Esophagus squamous epithelium (tissue), 5 donors: ENCODE data around the gene RTN1. TPM values are rescaled to one million over a fixed set of nuclear protein-coding genes. Genes with fewer than 3 reads are reported as not detected.
"Not testable (repeated sequence)": the region's sequence is repeated elsewhere in the genome, so short reads cannot be mapped to it uniquely, and the experiment has no call there.

Source experiments
- DNase-seq: peaks from one replicate; lab custom pipeline; 2025; lab: John Stamatoyannopoulos, UW
- H3K27ac ChIP-seq, 4 donors: fragments of 200-600 bp; sonication (generic); one replicate each; pipeline ENCODE4 v1.5.1; 2016 to 2019; ENCODE audit warnings: mild to moderate bottlenecking in 1 of 4
- H3K27me3 ChIP-seq, 4 donors: fragments of 200-600 bp; sonication (generic); 1 replicate in 3 of 4; 2 replicates in 1 of 4; pipeline versions ENCODE4 v1.5.1 to v1.6.0; 2017 to 2021; ENCODE audit warnings: antibody characterized with exemption in 1 of 4
- H3K36me3 ChIP-seq, 3 donors: fragments of 200-600 bp; sonication (generic); one replicate each; pipeline ENCODE4 v1.5.1; 2016 to 2019
- H3K4me1 ChIP-seq, 3 donors: fragments of 200-600 bp; sonication (generic); one replicate each; pipeline ENCODE4 v1.5.1; 2017 to 2019
- H3K4me3 ChIP-seq, 4 donors: fragments of 200-600 bp; sonication (generic); 1 replicate in 3 of 4; 2 replicates in 1 of 4; pipeline ENCODE4 v1.5.1; 2016 to 2019; ENCODE audit warnings: mild to moderate bottlenecking in 2 of 4, moderate library complexity in 1 of 4
- H3K9me3 ChIP-seq, 3 donors: fragments of 200-600 bp; sonication (generic); one replicate each; pipeline ENCODE4 v1.5.1; 2016 to 2019
- CTCF ChIP-seq, 6 experiments: fragments of 450-650 bp in 4 of 6; fragments of 200-600 bp in 2 of 6; sonication (generic) in 2 of 6; IDR thresholded peaks; one replicate each; pipeline ENCODE4 v1.5.1; 2016 to 2019; ENCODE audit warnings: antibody characterized with exemption in 6 of 6, mild to moderate bottlenecking in 4 of 6, moderate library complexity in 4 of 6
- POLR2A ChIP-seq, 4 donors: fragments of 450-650 bp; IDR thresholded peaks; one replicate each; pipeline ENCODE4 v1.6.1; 2017; ENCODE audit warnings: antibody characterized with exemption in 4 of 4, mild to moderate bottlenecking in 4 of 4, moderate library complexity in 3 of 4
- WGBS, 2 donors: methylation state at CpG; one replicate each; pipeline ENCODE4 v1.1.5; 2018; 5-methylcytosine and 5-hydroxymethylcytosine counted together
- intact Hi-C: fragments of 100-400 bp; cut with DNase I; formaldehyde crosslinking; loops from one replicate; pipeline ENCODE4 v1.15.0; 2022
- total RNA-seq, 4 donors: library from RNA; depleted of rRNA; stranded (reverse); fragments of >200 nt; gene quantifications; one replicate each; pipeline ENCODE4 v1.1.0, GENCODE V29; 2016
- donor health status: DM: yes; HTN: yes; CAD: no.

The RTN1 gene
- total RNA-seq, 4 donors from 2014 or later = 0.15 to 2.3 (median 0.91) TPM

GRCh38 chr14:59675394-59675793 is 195.2 kb downstream of the RTN1 start:
- DNase-seq = no peak
- no peaks in the 10 kb centered on the region for H3K36me3 ChIP-seq
- no peaks in the 10 kb centered on the region for H3K9me3 ChIP-seq
- H3K4me3 ChIP-seq = no peak overlapping the region
- H3K27me3 ChIP-seq = no peaks in the 10 kb centered on the region
- H3K4me1 ChIP-seq = no peaks in the 10 kb centered on the region
- WGBS, 2 donors = 62 to 63% methylated on average over 1 of the region's 1 CpG
- intact Hi-C loops = no loop called here
- no peak overlapping the region for H3K27ac ChIP-seq
- no peak for TF ChIP-seq CTCF (IDR thresholded peaks at IDR 0.05)
- TF ChIP-seq POLR2A (IDR thresholded peaks at IDR 0.05) = no peak

DNA sequence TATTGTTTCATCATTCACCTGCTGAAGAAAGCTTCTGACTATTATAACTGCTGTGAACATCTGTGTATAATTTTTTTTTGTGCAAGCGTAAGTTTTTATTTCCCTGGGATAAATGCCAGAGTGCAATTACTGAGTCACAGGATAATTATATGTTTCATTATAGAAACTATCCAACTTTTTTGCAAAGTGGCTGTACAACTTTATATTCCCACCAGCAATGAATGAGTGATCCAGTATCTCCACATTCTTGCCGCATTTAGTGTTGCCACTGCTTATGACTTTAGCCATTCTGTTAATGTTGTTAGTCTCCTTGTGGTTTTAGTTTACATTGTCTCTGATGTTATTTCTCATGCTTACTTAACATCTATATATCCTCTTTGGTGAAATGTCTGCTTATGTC is 205.8 kb downstream of the RTN1 start:
- H3K27ac ChIP-seq = no peak overlapping the region
- TF ChIP-seq CTCF (IDR thresholded peaks at IDR 0.05) (no peak), POLR2A (IDR thresholded peaks at IDR 0.05) (no peak)
- no peaks in the 10 kb centered on the region for H3K4me1 ChIP-seq
- no peaks in the 10 kb centered on the region for H3K27me3 ChIP-seq
- 46 to 49% methylated on average over 2 of the region's 2 CpGs for WGBS, 2 donors
- DNase-seq = no peak
- H3K9me3 ChIP-seq = peaks cover 0 to 3% (median 0%) of the 10 kb centered on the region in 3 donors
- intact Hi-C loops = no loop called here
- H3K4me3 ChIP-seq = no peak overlapping the region
- H3K36me3 ChIP-seq = no peaks in the 10 kb centered on the region

DNA sequence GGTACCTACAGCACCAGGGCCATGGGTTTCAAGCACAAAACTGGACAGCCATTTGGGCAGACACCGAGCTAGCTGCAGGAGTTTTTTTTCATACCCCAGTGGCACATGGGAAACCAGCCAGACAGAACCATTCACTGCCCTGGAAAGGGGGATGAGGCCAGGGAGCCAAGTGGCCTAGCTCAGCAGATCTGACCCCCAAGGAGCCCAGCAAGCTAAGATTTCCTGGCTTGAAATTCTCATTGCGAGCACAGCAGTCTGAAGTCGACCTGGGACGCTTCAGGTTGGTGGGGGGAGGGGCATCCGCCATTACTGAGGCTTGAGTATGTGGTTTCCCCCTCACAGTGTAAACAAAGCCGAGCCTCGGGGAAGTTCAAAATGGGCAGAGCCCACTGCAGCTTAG is 212.8 kb downstream of the RTN1 start:
- 100% methylated on average over 1 of the region's 7 CpGs; no CpG with 5 or more reads in 1 of the 2 donors for WGBS, 2 donors
- Histone ChIP-seq H3K27ac (no peak overlapping the region), H3K4me3 (no peak overlapping the region), H3K27me3 (no peaks in the 10 kb centered on the region), H3K36me3 (no peaks in the 10 kb centered on the region), H3K9me3 (peaks cover 0 to 12% (median 9%) of the 10 kb centered on the region in 3 donors), H3K4me1 (no peaks in the 10 kb centered on the region)
- no peak for DNase-seq
- no peak for TF ChIP-seq POLR2A (IDR thresholded peaks at IDR 0.05)
- TF ChIP-seq CTCF (IDR thresholded peaks at IDR 0.05) = no peak
- intact Hi-C loops = no loop called here

DNA sequence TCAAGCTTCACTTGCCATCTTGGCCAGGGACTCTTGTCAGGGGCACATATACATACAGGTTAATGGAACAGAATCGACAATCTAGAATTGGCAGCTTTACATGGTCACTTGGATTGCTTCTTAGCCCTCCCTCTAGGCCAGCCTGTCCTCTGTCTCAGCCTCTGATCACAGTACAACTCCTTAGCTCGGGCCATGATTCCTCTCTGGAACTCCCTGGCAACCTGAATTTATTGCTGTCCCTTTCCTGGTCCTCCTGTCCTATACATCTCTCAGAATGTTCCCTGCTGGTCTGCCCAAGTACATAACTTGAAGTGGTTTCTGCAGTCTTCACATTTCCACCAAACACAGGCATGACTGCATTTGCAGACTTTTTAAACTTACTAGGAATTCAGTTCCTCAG is 214.1 kb downstream of the RTN1 start:
- Histone ChIP-seq H3K9me3 (peaks cover 0 to 17% (median 11%) of the 10 kb centered on the region in 3 donors), H3K27ac (no peak overlapping the region), H3K36me3 (no peaks in the 10 kb centered on the region), H3K4me1 (no peaks in the 10 kb centered on the region), H3K27me3 (no peaks in the 10 kb centered on the region), H3K4me3 (no peak overlapping the region)
- intact Hi-C loops = no loop called here
- WGBS, 2 donors = 61 to 71% methylated on average over 2 of the region's 2 CpGs
- TF ChIP-seq CTCF (IDR thresholded peaks at IDR 0.05) (no peak), POLR2A (IDR thresholded peaks at IDR 0.05) (no peak)
- DNase-seq = no peak

DNA sequence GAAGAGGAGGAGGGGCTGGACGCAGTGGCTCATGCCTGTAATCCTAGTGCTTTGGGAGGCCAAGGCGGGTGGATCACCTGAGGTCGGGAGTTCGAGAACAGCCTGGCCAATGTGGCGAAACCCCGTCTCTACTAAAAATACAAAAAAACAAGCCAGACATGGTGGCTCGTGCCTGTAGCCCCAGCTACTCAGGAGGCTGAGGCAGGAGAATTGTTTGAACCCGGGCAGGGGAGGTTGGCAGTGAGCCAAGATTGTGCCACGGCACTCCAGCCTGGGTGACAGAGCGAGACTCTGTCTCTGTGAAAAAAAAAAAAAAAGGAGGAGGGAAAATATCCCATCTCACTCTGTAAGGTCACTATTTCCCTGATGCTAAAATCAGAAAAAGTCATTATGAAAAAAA is 216.4 kb downstream of the RTN1 start:
- H3K9me3 ChIP-seq = peaks cover 0 to 23% (median 11%) of the 10 kb centered on the region in 3 donors
- H3K27me3 ChIP-seq, H3K4me1 ChIP-seq, H3K27ac ChIP-seq, intact Hi-C loops, DNase-seq, H3K4me3 ChIP-seq, H3K36me3 ChIP-seq: not testable (repeated sequence)
- WGBS, 2 donors = 78 to 80% methylated on average over 10 of the region's 10 CpGs

GRCh38 chr14:59646832-59647231 is 223.7 kb downstream of the RTN1 start:
- WGBS, 2 donors = 81 to 87% methylated on average over 1 of the region's 1 CpG
- H3K27ac ChIP-seq, H3K27me3 ChIP-seq, H3K4me1 ChIP-seq, intact Hi-C loops, H3K4me3 ChIP-seq, H3K36me3 ChIP-seq, DNase-seq: not testable (repeated sequence)
- peaks cover 0 to 64% (median 4%) of the 10 kb centered on the region in 3 donors for H3K9me3 ChIP-seq
